GM06990 (cell line): ENCODE results near the gene IGFBP1.
A peak's percentile ranks its signal among the peaks of the same experiment; 100 is the strongest.
"Not testable (repeated sequence)": the region's sequence is repeated elsewhere in the genome, so short reads cannot be mapped to it uniquely, and the experiment has no call there.

ENCODE experiments used
- DNase-seq: peaks from one replicate; pipeline ENCODE4 v3.0.0-alpha.2; 2011; ENCODE audit not compliant: insufficient read length; ENCODE audit errors: extremely low read depth
- H3K27me3 ChIP-seq: replicated peaks from 2 replicates; pipeline ENCODE4 v1.6.0; 2011; ENCODE audit warnings: low read length; ENCODE audit not compliant: control insufficient read depth, insufficient read depth
- H3K36me3 ChIP-seq: 2 replicates; pipeline ENCODE4 v1.5.1; 2011; ENCODE audit warnings: low read length; ENCODE audit not compliant: control insufficient read depth, insufficient read depth
- H3K4me3 ChIP-seq: replicated peaks from 2 replicates; pipeline ENCODE4 v1.5.1; 2011; ENCODE audit warnings: low read depth, mild to moderate bottlenecking, control low read depth, low read length
- TF ChIP-seq, protein P1 (sequence below): IDR thresholded peaks from 2 replicates; pipeline ENCODE4 v1.5.1; 2011; ENCODE audit warnings: low read length, control low read depth, mild to moderate bottlenecking, inconsistent platforms; ENCODE audit not compliant: insufficient read depth, poor library complexity, severe bottlenecking

IGFBP1 gene

GRCh38 chr7:45927721-45928120 lies 39.4 kb downstream of the IGFBP1 start:
- no peaks in the 10 kb centered on the region for H3K27me3 ChIP-seq
- no peak for DNase-seq
- no peak overlapping the region for H3K4me3 ChIP-seq
- TF ChIP-seq, protein P1, sequence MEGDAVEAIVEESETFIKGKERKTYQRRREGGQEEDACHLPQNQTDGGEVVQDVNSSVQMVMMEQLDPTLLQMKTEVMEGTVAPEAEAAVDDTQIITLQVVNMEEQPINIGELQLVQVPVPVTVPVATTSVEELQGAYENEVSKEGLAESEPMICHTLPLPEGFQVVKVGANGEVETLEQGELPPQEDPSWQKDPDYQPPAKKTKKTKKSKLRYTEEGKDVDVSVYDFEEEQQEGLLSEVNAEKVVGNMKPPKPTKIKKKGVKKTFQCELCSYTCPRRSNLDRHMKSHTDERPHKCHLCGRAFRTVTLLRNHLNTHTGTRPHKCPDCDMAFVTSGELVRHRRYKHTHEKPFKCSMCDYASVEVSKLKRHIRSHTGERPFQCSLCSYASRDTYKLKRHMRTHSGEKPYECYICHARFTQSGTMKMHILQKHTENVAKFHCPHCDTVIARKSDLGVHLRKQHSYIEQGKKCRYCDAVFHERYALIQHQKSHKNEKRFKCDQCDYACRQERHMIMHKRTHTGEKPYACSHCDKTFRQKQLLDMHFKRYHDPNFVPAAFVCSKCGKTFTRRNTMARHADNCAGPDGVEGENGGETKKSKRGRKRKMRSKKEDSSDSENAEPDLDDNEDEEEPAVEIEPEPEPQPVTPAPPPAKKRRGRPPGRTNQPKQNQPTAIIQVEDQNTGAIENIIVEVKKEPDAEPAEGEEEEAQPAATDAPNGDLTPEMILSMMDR: no peak
- H3K36me3 ChIP-seq: no peaks in the 10 kb centered on the region

DNA sequence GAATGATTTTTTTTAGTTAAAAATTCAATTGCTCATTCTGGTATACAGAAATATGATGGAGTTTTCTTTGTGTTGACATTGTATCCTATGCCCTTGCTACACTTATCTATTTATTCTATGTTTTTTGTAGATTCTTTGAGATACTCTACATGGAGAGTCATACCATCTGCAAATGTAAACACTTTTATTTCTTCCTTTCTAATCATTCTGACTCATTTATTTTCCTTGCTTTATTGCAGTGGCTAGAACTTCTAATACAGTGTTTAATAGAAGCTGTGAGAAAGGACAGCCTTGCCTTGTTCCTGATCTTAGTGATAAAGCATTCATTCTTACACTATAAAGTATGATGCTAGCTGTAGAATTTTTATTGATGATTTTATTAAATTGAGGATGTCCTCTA lies 42.7 kb downstream of the IGFBP1 start:
- no peak for DNase-seq
- no peak overlapping the region for H3K4me3 ChIP-seq
- no peaks in the 10 kb centered on the region for H3K36me3 ChIP-seq
- TF ChIP-seq, protein P1: no peak
- no peaks in the 10 kb centered on the region for H3K27me3 ChIP-seq

- DNase-seq: no peak
- TF ChIP-seq, protein P1: no peak
- Histone ChIP-seq H3K27me3 (no peaks in the 10 kb centered on the region), H3K4me3 (no peak overlapping the region), H3K36me3 (no peaks in the 10 kb centered on the region)
These were observed 49.0 kb downstream of the IGFBP1 start for GRCh38 chr7:45937301-45937700.

DNA sequence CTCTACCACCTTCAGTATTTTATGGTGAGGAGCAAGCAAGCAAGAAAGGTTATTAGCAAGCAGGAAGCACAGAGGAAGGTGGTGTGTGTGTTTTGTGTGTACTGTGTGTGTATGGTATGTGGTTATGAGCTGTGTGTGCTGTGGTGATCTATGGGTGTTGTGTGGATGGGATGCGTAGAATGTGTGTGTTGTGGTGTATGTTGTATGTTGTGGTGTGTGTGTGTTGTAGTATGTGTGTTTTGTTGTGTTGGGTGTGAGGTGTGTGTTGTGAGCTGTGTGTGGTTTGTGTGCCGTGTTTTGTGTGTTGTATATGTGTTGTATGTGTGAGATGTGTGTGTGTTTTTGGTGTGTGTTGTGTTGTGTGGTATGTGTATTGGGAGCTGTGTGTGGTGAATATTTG lies 49.6 kb downstream of the IGFBP1 start:
- TF ChIP-seq, protein P1: no peak
- Histone ChIP-seq H3K27me3 (no peaks in the 10 kb centered on the region), H3K36me3 (no peaks in the 10 kb centered on the region), H3K4me3 (no peak overlapping the region)
- DNase-seq: no peak

GRCh38 chr7:45938626-45939302 lies 50.5 kb downstream of the IGFBP1 start:
- DNase-seq: no peak
- H3K36me3 ChIP-seq: no peaks in the 10 kb centered on the region
- no peak overlapping the region for H3K4me3 ChIP-seq
- H3K27me3 ChIP-seq: no peaks in the 10 kb centered on the region
- TF ChIP-seq, protein P1: peak; percentile 13

DNA sequence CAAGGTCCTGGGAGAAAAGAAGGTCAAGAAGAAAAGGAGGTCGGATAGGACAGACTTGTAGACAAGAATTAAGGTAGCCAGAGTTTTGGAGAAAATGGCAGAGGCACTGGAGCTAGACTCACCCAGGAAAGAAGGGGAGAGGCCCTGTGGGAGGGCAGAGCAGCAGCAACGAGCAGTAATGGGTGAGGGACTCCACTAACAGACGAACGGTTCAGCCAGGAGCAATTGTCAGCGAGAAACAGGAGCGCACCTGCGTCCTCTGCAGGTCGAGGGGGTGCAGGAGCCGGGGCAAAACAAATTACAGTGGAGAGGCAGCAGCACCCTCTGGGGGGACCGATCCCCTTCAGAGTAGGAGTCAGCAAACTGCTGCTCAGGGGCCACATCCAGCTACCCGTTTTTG lies 51.3 kb downstream of the IGFBP1 start:
- no peaks in the 10 kb centered on the region for H3K36me3 ChIP-seq
- DNase-seq: no peak
- TF ChIP-seq, protein P1: no peak
- no peak overlapping the region for H3K4me3 ChIP-seq
- H3K27me3 ChIP-seq: no peaks in the 10 kb centered on the region

DNA sequence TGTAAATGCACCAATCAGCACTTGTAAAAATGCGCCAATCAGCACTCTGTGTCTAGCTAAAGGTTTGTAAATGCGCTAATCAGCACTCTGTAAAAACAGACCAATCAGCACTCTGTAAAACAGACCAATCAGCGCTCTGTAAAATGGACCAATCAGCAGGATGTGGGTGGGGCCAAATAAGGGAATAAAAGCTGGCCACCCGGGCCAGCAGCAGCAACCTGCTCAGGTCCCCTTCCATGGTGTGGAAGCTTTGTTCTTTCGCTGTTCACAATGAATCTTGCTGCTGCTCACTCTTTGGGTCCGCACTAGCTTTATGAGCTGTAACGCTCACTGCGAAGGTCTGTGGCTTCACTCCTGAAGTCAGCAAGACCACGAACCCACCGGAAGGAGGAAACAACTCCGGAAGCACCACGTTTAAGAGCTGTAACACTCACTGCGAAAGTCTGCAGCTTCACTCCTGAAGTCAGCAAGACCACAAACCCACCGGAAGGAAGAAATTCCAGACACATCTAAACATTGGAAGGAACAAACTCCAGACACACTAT lies 52.0 kb downstream of the IGFBP1 start:
- DNase-seq, H3K27me3 ChIP-seq, H3K36me3 ChIP-seq, H3K4me3 ChIP-seq: not testable (repeated sequence)
